ENCODE results near the gene CDH23.

Gene CDH23

DNA sequence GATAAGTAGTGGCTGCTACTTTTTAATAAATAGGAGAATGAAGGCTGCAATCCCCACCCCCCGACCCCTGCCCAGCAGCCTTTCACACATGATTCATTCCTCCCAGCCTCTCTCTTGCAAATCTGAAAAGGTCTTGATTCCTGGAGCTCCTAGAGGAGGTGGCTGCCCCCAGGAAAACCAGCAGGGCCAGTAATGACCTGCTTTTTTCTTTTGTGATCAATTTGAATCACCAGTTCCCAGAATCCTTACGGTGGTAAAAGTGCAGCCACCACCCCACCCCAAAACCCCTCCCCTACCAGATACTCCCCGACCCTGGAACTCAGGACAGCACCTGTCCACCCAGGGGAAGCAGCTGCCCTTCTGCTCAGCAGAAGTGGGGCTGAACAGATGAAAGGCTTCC lies 213.9 kb downstream of the CDH23 start:
- no peak for DNase-seq

- DNase-seq: no peak
Measured at GRCh38 chr10:71611131-71611530, 214.4 kb downstream of the CDH23 start.

DNA sequence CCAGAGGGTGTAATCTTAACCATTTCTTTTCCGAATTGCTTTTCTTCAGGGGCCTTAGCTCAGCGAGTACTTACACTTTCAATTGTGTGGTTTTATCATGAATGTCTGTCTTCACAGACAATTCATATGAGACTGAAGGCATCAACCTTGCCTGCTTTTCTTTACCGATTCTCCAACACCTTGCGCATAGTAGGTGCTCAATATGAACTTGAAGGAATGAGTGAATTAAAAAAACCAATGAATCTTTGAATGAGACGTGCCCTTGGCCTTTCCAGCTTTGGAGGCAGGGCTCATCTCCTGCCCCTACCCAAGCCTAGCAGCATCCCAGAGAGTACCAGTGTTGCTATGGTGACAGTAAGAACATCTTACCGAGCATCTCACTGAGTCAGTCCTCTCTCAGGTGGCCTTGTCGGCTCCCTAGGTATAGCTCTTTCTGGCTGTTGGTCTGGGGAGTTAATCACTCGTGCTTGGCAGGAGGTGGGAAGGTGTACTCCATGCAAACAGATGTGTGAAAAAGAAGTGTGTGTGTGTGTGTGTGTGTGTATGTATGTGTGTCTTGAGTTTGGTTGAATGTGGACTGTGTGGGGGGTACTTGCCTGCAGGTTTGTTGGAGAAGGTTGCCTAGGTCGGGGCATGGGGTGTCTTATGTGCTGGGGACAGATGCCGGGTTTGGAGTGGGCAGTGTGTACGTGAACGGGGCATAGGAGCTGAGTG lies 215.1 kb downstream of the CDH23 start:
- no peak for DNase-seq

DNA sequence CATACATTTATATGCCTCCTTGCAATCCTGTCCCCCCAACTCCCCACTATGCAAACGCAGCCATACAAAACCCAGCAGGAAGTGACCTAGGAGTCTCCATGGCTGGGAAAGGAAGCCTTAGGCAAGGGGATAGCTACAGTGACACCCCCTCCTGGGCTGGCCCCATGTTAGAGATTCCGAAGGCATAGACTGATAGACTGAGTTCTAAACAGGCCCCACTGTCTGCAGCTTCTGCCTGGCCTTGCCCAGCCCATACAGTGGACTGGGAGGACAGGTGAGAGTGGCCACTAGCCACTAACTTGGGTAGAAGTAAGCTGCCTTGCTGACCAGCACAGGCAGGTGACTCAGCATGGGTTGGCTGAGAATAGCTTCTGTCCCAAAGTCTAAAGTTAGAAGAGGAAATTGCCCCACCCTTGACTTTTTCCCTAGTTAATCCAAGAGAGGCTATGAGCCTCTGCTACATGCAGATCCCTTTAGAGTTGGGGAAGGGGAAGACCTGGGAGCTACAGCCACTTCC lies 216.6 kb downstream of the CDH23 start:
- DNase-seq: no peak

DNA sequence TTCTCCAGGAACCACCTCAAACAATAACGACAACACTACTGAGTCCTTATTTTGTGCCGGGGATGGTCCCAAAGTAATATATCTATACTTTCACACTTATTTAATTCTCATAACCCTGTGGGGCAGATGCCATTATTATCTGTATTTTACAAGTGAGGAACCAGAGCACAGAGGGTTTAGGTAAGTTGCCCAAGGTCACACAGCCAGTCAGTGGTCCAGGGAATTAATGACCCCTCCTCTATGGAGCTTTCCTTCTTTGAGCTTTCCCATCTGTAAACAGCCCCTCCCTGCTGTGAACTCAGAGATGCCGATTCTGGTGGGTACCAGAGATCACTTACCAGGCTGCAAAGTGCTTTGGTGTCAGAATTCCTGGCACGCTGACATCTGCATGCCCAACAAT lies 217.2 kb downstream of the CDH23 start:
- no peak for DNase-seq

- DNase-seq: no peak
Measured at GRCh38 chr10:71614946-71615345, 218.2 kb downstream of the CDH23 start.

DNA sequence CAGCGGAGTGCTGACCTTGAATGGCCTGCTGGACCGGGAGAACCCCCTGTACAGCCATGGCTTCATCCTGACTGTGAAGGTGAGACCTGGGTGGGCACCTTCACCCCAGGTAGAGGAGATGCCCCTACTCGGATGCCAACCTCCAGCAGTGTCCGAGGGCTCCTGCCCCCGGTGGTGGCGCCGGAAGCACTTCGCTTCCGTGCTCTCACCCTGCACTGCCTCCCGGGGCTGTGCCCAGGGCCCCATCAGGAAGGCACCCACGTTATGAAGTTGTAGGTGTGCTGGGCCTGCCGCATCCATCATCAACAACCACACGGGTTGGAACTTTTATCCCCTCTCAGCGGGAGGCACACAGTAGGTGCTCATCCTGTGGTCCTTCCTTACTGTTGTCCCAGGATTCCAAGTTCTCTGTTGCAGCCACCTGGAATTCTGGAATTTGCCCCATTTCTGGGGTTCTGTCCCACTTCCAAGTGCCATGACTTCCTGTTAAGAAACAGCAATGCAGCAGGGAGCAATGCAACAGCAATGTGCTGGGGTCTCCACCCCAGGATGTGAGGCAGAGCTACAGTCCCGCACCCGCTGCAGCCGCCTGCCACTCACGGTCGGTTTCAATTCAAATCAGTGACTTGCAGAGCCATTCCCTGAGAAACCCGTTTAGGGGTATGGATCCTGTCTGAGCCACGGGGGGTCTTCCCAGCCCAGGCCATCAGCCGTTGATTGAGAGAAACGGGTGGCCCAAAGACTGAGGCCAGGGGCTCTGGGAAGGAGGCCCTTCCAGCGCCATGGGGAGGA lies 219.0 kb downstream of the CDH23 start:
- no peak for DNase-seq

GRCh38 chr10:71616817-71617654 lies 220.3 kb downstream of the CDH23 start:
- no peak for DNase-seq

GRCh38 chr10:71618176-71618575 lies 221.5 kb downstream of the CDH23 start:
- no peak for DNase-seq

DNA sequence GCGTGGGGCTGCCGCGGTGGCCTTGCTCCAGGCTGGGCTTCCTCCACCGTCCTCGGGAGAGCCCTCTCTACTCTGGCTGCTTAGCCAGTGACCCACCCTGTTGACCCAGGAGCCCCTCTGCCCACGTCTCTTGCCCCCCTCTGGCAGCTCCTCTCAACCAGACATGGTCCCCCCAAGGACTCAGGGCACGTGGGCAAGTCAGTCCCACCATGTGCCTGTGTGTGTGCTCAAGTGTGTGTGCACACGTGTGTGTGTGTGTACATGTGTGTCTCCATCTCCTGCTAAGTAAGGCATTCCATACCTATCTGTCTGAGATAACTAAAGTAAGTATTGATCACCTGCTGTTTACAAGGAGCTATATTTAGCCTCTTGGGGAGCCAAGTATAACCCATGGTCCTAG lies 221.9 kb downstream of the CDH23 start:
- no peak for DNase-seq

DNA sequence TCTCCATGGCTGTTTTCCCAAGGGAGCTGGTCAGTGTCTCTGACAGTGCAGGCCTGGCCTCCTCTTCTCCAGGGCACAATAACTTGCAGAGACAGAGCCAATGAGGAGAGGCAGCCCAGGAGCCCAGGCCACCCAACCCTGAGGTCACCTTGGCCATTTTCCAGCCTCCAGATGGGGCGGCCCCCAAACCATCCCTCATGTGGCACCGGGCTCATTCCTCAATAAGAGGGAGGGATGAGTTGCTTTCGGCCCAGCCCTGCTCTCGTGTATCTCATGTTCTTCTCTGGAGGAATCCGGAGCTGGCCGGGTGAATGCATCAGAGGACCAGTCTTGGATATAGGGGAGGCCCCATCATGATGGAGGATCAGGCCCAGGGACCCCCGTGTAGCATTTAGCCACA lies 223.9 kb downstream of the CDH23 start:
- no peak for DNase-seq

GRCh38 chr10:71621231-71622153 lies 224.8 kb downstream of the CDH23 start:
- DNase-seq: no peak

- peak; percentile 81 for DNase-seq
Measured at GRCh38 chr10:71622154-71622526, 225.4 kb downstream of the CDH23 start.

- no peak for DNase-seq
Measured at GRCh38 chr10:71622616-71623015, 225.9 kb downstream of the CDH23 start.

- DNase-seq: peak; percentile 36
Measured at GRCh38 chr10:71623098-71623985, 226.6 kb downstream of the CDH23 start.

- no peak for DNase-seq
Measured at GRCh38 chr10:71623986-71624291, 227.2 kb downstream of the CDH23 start.

- no peak for DNase-seq
Measured at GRCh38 chr10:71625445-71626175, 228.9 kb downstream of the CDH23 start.

- DNase-seq: no peak
Measured at GRCh38 chr10:71627230-71627939, 230.7 kb downstream of the CDH23 start.

- no peak for DNase-seq
Measured at GRCh38 chr10:71627956-71628355, 231.2 kb downstream of the CDH23 start.

DNA sequence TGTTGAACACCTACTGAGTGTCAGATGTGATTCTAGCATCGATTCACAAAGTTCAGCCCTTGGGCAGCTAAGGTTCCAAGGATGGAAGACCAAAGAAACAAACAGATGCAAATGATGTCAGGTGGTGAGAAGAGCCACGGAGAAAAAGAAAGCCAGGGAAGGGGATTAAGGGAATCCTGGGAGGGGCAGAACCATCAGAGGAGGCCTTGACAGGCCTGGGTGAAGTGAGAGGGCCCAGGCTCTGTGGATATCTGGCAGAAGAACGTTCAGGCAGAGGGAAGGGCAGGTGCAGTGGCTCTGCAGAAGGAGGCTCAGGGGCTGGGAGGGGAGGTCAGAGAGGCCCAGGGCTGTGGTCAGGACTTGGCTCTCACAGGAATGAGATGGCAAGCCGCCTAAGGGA lies 232.4 kb downstream of the CDH23 start:
- DNase-seq: no peak
